Skeletal muscle tissue (tissue), 4 donors: ENCODE measurements around the gene IRGM. TPM values are rescaled to one million over a fixed set of nuclear protein-coding genes. Genes with fewer than 3 reads are reported as not detected.
"Not testable (repeated sequence)": the region's sequence is repeated elsewhere in the genome, so short reads cannot be mapped to it uniquely, and the experiment has no call there.

Experiments used
- H3K27ac ChIP-seq: one replicate; pipeline ENCODE4 v1.7.0; 2013; ENCODE audit warnings: mild to moderate bottlenecking, low read depth, low read length, inconsistent platforms
- H3K27me3 ChIP-seq, 3 donors: one replicate each; pipeline ENCODE4 v1.7.0; 2013; ENCODE audit warnings: low read length in 3 of 3; ENCODE audit not compliant: control insufficient read depth in 3 of 3, insufficient read depth in 3 of 3
- H3K36me3 ChIP-seq, 3 donors: one replicate each; pipeline ENCODE4 v1.7.0; 2013; ENCODE audit warnings: low read length in 3 of 3; ENCODE audit not compliant: control insufficient read depth in 3 of 3, insufficient read depth in 3 of 3
- H3K4me1 ChIP-seq, 3 donors: one replicate each; pipeline ENCODE4 v1.7.0; 2013; ENCODE audit warnings: low read length in 3 of 3, mild to moderate bottlenecking in 3 of 3; ENCODE audit not compliant: control insufficient read depth in 3 of 3, insufficient read depth in 3 of 3
- H3K4me3 ChIP-seq, 3 donors: one replicate each; pipeline ENCODE4 v1.7.0; 2013; ENCODE audit warnings: low read length in 3 of 3
- H3K9ac ChIP-seq, 3 donors: one replicate each; pipeline ENCODE4 v1.7.0; 2013; ENCODE audit warnings: low read length in 3 of 3, mild to moderate bottlenecking in 3 of 3, moderate library complexity in 2 of 3, low read depth in 1 of 3
- H3K9me3 ChIP-seq, 3 donors: one replicate each; pipeline ENCODE4 v1.7.0; 2013; ENCODE audit warnings: low read length in 3 of 3; ENCODE audit not compliant: control insufficient read depth in 3 of 3
- total RNA-seq: library from RNA; depleted of rRNA; stranded (reverse); fragments of >200 nt; gene quantifications from one replicate; pipeline ENCODE4 v1.2.3, GENCODE V29; 2014
- donor health status: Osteomylitis.

IRGM gene, protein sequence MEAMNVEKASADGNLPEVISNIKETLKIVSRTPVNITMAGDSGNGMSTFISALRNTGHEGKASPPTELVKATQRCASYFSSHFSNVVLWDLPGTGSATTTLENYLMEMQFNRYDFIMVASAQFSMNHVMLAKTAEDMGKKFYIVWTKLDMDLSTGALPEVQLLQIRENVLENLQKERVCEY
- total RNA-seq: not detected

DNA sequence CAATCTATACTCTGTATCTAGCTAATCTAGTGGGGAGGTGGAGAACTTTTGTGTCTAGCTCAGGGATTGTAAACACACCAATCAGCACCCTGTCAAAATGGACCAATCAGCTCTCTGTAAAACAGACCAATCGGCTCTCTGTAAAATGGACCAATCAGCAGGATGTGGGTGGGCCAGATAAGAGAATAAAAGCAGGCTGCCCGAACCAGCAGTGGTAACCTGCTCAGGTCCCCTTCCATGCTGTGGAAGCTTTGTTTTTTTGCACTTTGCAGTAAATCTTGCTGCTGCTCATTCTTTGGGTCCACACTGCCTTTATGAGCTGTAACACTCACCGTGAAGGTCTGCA, at the start of gene IRGM:
Gene IRGM, plus strand, starts transcription at position 214 of the 346 bp plus-strand sequence. CDS start 1,603 bp downstream, outside the sequence.
- not testable (repeated sequence) for H3K36me3 ChIP-seq, H3K27me3 ChIP-seq, H3K9me3 ChIP-seq, H3K4me3 ChIP-seq, H3K4me1 ChIP-seq, H3K9ac ChIP-seq, H3K27ac ChIP-seq

DNA sequence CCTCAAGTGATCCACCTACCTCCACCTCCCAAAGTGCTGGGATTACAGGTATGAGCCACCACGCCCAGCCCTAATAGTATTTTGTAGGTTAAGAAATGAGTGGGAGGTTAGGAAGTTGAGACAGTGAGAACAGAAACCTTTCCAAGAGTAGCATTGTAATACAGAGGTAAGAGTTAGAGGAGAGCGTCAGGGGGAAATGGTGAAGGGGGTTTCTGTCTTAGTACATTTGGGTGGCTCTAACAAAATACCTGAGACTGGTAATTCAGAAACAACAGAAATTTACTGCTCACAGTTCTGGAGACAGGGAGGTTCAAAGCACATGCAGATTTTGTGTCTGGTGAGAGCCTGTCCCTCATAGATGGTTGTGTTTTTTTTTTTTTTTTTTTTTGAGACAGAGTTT, 48.9 kb upstream of the IRGM start:
- Histone ChIP-seq H3K27ac (no peak overlapping the region), H3K4me3 (no peak overlapping the region), H3K9me3 (no peaks in the 10 kb centered on the region), H3K27me3 (no peaks in the 10 kb centered on the region), H3K9ac (no peak overlapping the region), H3K36me3 (peaks cover 3 to 7% (median 6%) of the 10 kb centered on the region in 3 donors), H3K4me1 (peaks cover 0 to 10% (median 6%) of the 10 kb centered on the region in 3 donors)

DNA sequence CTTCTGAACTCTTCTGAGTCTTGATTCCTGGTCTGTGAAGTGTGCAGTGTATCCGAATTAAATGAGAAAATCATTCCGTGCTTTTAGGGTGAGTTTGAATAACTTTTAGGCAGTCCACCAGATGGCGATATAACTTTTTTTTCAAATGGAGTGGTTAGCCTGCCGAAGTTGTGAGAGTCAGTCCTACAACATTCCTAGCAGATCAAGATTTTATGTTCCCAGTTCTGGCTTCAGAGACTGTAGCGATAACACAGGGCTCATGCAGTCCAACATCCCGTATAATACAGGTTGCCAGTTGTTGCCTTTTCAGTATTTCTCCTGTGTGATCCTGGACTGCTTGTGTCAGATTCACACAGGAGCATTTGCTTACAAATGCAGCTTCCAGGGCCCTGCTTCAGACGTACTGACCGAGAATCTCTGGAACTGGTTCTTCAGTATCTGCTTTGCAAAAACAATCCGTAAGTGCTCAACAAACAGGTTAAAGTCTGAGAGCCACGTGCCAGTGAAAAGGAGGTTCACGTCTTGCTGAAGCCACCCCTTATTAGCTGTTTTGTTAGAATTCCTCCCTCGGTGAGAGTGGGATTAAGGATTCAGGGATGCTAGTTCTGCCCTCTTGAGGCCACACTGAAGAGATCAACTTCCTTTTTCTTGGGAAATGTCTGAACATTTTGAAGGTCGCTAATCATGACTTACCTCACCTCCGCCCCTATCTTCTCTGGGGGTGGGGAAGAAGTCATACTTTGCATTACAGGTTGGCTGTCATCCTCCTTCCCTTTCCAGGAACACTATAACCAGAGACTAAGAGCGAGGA, 45.0 kb upstream of the IRGM start:
- peak overlapping the region; percentile 42 to 76 (median 68) for H3K4me3 ChIP-seq
- H3K4me1 ChIP-seq: peaks cover 0 to 10% (median 6%) of the 10 kb centered on the region in 3 donors
- no peak overlapping the region for H3K27ac ChIP-seq
- H3K27me3 ChIP-seq: no peaks in the 10 kb centered on the region
- no peaks in the 10 kb centered on the region for H3K9me3 ChIP-seq
- peak overlapping the region; percentile 10 to 67 (median 62) for H3K9ac ChIP-seq
- H3K36me3 ChIP-seq: no peaks in the 10 kb centered on the region

DNA sequence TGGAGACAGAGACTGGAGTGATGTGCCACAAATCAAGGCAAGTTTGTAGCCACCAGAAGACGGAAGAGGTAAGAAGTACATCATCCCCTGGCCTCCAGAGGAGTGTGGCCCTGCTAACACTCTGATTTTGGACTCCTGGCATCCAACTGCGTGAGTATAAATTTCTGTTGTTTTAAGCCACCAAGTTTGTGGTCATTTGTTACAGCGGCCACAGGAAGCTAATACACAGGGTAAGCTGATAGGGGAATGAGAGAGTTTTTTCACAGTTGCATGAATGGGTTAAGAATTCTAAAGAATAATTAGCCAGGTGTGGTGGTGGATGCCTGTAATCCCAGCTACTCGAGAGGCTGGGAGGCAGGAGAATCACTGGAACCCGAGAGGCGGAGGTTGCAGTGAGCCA, 41.9 kb upstream of the IRGM start:
- Histone ChIP-seq H3K9ac (no peak overlapping the region), H3K9me3 (no peaks in the 10 kb centered on the region), H3K27me3 (no peaks in the 10 kb centered on the region), H3K4me1 (peaks cover 0 to 10% (median 6%) of the 10 kb centered on the region in 3 donors), H3K4me3 (no peak overlapping the region), H3K36me3 (no peaks in the 10 kb centered on the region), H3K27ac (no peak overlapping the region)

DNA sequence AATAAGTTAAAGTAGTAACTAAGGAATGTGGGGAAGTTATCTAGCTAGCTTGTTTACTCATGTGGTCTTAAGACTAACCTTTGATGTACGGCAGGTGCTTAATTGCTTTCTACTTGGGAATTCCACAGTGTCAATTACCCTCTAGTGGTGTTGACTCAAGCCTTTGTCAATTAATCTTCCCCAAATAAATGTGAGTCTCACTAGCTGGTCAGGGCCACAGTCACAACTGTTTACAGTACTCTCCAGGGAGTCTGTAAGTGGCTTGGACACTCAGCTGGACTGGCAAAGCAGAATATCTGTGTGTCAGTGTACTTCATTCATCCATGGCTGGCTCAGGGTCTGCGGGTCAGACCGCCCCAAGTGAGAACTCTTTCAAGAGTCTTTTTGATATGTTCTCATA, 37.0 kb upstream of the IRGM start:
- Histone ChIP-seq H3K27me3 (no peaks in the 10 kb centered on the region), H3K36me3 (no peaks in the 10 kb centered on the region), H3K9me3 (no peaks in the 10 kb centered on the region), H3K27ac (no peak overlapping the region), H3K9ac (no peak overlapping the region), H3K4me3 (no peak overlapping the region), H3K4me1 (no peaks in the 10 kb centered on the region)

DNA sequence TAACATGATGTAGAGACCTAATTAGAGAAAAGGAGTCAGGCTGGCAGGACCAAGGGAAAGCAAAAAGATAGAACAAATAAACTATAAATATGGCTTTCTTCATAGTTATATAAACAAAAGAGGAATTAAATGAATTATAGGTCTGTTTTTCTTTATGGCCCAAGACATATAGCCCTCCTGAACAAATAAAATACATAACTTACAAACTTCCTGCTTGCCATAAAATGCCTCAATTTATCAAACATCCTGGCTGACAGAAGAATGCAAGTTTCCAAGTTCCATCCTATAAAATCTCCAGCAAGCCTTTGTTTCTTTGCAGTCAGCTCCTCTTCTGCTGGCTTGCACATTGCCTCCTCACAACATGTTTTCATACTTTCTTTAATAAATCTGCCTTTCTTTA, 31.3 kb upstream of the IRGM start:
- Histone ChIP-seq H3K4me1 (no peaks in the 10 kb centered on the region), H3K27me3 (no peaks in the 10 kb centered on the region), H3K9ac (no peak overlapping the region), H3K4me3 (no peak overlapping the region), H3K27ac (no peak overlapping the region), H3K36me3 (no peaks in the 10 kb centered on the region), H3K9me3 (no peaks in the 10 kb centered on the region)

DNA sequence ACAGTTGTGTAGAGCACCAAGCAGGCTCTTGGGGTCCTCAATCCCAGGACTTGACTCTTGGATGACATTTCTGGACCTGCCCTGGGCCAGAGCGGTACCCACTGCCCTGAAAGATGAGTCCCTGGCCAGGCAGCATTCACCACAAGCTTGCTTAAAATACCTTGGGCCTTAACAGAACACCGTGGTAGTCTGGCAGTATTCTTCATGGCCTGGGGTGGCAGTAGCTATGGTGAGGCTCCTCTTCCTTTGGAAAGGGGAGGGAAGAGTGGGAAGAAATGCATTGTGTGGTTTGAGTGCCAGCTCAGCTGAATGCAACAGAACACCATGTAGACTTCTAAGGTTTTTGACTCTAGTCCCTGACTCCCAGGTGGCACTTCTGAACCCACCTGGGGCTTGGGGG, 29.4 kb upstream of the IRGM start:
- H3K4me1 ChIP-seq: no peaks in the 10 kb centered on the region
- no peak overlapping the region for H3K9ac ChIP-seq
- H3K36me3 ChIP-seq: no peaks in the 10 kb centered on the region
- H3K9me3 ChIP-seq: no peaks in the 10 kb centered on the region
- no peak overlapping the region for H3K4me3 ChIP-seq
- no peaks in the 10 kb centered on the region for H3K27me3 ChIP-seq
- no peak overlapping the region for H3K27ac ChIP-seq

DNA sequence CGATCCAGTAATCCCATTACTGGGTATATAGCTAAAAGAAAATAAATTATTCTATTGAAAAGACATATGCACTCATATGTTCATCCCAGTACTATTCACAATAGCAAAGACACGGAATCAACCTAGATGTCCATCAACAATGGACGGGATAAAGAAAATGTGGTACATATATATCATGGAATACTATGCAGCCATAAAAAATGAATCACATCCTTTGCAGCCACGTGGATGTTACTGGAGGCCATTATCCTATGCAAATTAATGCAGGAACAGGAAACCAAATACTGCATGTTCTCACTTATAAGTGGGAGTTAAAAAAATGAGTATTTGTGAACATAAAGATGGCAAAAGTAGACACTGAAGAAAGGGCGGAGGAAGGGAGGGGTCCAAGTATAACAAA, 16.6 kb upstream of the IRGM start:
- Histone ChIP-seq H3K4me3 (no peak overlapping the region), H3K9ac (no peak overlapping the region), H3K27ac (no peak overlapping the region), H3K4me1 (no peaks in the 10 kb centered on the region), H3K9me3 (peaks cover 0 to 10% (median 4%) of the 10 kb centered on the region in 3 donors), H3K36me3 (no peaks in the 10 kb centered on the region), H3K27me3 (no peaks in the 10 kb centered on the region)

DNA sequence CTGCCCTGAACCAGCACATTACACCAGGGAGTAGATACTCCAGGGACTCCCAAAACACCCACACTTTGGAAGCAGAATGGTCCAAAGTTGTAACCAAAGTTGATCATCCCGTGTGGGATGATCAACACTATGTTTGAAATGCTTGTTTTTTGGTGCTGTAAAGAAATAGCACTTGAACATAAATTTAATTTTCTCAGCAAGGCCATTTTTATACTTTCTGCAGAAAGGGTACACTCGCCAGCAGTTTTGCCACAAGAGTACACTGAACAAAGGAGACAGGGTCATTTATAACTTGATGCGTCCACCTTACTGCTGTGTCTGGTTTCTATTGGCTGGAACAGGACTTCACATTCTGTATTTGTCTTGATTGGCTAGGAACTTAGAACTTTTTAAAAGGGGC, 14.5 kb upstream of the IRGM start:
- H3K27ac ChIP-seq, H3K4me3 ChIP-seq, H3K9ac ChIP-seq, H3K27me3 ChIP-seq, H3K36me3 ChIP-seq, H3K4me1 ChIP-seq: not testable (repeated sequence)
- peaks cover 0 to 10% (median 4%) of the 10 kb centered on the region in 3 donors for H3K9me3 ChIP-seq

DNA sequence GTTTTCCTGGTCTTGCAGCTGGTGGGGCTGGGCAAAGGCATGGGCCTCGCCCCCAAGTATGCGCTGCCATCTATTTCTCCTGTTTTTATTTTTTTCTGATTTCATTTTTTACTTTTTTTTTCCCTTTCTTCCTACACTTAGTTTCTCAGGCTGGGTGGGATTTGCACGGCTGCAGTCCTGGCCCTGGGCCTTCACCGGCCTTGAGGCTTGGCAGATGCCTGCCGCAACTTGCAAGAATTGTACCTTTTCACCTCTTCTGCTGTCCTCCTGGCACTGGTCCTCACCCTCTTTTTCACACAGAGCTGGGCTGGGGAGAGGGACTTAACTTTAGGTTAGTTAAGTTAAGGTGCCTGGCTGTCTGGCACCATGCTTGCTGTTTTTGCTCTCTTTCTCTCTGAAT, 10.3 kb upstream of the IRGM start:
- Histone ChIP-seq H3K36me3 (no peaks in the 10 kb centered on the region), H3K4me3 (no peak overlapping the region), H3K27me3 (peaks cover 0 to 2% (median 0%) of the 10 kb centered on the region in 3 donors), H3K9me3 (peaks cover 0 to 5% (median 2%) of the 10 kb centered on the region in 3 donors), H3K4me1 (no peaks in the 10 kb centered on the region), H3K9ac (no peak overlapping the region), H3K27ac (no peak overlapping the region)
